Raji (cell line): ENCODE measurements around the gene BHLHA15.

Experiments used
- POLR2A ChIP-seq: IDR thresholded peaks from 2 replicates; pipeline ENCODE4 v1.6.1; 2011; ENCODE audit warnings: low read depth, low read length, control low read depth; ENCODE audit not compliant: insufficient read depth

BHLHA15 gene

DNA sequence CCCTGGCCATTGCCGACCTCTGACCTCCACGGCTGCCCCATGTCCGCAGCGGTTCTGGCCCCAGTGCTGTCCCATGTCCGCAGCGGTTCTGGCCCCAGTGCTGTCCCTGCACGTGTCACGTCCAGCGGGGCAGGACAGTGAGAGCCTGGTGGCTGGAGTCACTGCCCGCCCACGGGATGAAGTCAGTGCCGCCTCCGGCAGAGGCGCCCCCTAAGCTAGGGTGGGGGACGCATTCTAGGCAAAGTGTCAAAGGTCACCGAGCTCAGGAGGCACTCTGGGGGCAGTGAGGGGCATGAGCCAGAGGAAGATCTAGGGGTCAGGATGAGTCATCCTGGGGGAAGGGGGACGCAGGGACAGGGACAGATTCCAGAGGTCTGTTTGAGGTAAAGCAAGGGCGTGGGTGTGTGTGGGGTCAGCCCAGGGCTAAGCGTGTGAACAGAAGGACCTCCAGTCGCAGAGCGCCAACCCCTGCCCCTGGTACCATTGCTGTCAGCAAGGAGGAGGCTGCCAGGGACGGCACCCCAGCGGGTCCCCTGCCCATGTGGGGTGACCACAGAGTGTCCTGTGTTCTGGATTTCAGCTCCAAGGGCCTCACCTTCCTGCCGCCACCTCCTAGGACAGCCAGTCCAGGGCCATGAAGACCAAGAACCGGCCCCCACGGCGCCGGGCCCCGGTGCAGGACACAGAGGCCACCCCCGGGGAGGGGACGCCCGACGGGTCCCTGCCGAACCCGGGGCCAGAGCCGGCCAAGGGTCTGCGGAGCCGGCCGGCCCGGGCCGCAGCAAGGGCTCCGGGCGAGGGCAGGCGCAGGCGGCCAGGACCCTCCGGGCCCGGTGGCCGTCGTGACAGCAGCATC lies 665 bp downstream of the BHLHA15 start:
- TF ChIP-seq POLR2A = no peak

DNA sequence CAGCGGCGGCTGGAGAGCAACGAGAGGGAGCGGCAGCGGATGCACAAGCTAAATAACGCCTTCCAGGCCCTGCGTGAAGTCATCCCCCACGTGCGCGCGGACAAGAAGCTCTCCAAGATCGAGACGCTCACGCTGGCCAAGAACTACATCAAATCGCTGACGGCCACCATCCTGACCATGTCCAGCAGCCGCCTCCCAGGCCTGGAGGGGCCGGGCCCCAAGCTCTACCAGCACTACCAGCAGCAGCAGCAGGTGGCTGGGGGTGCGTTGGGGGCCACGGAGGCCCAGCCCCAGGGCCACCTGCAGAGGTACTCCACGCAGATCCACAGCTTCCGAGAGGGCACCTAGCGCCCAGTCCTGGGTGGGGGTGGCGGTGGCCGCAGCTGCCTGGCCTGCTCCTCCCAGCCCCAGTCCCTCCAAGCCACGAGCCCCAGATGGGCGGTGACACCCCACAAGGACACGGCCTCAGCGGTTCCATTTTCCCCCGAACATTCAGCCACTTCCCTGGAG lies 1.3 kb downstream of the BHLHA15 start:
- TF ChIP-seq POLR2A = no peak

DNA sequence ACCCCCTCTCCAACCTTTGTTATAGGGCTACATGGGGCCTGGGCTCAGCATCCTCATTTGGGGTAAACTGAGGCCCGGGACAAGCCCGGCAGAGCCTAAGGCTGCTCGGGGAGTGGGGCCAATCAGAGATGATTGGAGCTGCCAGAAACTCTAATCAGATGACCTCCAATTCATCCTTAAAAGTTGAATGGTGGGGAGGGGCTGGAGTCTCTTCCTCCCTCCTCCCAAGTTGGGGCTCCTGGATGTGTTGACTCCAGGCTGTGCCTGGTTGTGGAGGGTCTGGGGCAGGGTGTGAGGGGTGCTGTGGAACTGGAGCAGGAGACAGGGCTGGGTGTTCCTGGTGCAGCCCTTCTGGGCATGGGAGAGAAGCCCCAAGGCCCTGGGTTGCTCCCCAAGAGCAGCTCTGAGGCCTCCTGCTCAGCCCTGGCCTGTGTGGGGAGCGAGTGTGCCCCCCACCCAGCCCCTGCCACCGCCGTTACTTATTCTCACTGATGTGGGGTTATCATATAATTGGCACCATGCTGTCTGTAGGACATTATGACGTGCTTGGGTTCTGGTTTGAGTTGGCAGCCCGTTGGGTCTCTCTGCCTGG lies 2.2 kb downstream of the BHLHA15 start:
- TF ChIP-seq POLR2A = no peak

DNA sequence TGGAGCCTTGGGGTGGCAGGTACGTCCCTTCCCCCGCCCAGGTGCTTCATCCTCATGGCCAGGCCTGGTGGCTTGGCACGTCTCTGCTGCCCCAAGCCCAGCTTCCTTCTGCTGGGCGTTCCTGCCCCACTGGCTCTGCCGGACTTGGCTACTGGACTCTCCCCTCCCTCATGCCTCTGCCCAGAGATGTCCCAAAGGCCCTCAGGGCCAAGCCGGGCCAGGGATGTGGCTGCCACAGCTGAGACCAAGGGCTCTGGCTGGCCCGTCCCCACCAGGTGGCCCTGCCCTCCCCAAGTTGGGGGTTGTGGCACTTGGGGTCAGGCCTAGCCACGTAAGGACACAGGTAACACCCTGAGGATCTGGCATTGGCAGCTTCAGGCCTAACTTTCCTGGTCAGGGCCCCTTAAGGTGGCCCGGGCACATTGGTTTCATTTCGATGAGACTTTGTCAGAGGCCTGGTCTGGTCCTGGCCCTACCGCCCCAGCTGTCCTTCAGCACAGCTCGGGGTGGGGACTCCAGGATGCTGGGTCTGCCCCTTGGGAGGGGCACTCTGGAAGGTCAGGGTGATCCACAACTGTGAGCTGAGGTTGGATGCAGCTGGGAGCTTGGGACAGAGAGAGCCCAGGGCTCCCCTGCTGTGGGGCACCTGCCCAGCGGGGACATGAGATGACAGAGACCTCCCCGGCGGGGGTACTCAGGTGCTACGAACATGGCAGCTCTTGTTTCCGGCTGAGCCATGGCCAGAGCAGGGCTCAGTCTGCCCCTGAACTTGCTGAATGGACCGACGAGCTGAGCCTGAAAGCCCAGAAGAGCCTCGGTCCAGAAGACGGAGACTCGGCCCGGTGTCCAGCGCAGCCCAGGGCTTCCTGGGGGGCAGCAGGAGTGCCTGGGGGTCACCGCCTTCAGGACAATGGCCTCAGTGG lies 2.9 kb downstream of the BHLHA15 start:
- no peak for TF ChIP-seq POLR2A

DNA sequence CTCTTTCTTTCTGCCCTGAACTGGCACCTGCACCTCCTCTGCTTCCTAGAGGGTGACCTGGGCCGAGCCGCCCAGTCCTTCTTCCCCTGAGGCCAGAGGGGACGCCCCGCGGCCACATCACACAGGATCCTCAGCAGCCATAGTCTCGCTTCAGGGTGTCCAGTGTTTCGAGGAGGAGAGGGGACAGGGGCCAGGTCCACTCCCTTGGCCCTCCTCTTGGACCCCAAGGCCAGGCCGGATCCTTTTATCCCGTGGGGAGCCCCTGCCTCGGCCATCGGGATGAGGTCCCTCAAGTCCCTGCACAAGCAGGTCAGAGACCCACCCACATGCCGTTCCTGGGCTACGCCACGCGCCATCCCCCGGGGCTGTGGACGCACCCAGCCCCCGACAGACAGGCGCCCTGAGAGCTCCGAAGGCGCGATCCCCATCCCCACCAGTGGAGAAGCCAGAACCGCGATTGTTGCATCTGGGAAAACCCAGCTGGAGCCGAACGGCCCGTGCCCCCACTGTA lies 3.6 kb downstream of the BHLHA15 start:
- TF ChIP-seq POLR2A = no peak

DNA sequence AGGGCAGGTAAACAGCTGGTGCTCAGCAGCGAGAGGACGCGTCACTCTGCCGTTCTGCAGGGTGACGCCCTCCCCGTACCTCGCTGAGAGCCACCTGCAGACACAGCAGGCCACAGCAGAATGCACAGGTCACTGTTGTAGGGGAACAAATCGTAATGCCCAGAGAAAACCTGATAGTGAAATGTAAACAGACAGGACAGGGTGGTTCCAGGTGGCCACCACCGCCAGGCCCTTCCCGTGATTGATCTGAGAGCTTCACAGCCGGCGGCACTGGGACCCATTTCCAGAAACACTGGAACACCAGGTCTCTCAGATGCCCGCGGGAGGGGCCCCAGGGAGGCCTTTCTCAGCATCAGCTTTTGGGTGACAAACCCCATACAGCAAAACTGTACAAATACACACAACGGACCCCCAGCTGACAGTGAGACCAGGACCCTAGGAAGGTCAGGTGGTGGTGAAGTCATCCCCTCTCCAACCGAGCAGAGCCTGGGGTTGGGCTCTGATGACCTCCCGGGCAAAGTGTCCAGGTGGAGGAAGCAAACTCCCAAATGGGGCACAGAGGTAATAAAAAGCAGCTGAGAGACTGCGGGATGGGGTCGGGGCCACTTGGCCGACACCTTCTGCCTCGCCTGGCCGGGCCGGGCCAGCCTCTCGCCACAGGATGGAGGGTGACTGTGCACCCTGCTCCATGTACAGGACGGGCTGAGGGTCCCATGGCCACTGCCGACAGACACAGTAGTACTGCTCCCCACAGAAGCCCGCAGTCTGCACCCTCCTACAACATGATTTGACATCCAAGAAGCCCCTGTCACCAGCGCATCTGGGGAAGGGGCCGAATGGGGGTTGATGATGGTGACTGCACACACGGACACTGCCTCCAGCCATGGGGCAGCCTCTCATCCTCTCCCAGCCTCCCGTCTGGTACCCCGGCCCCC lies 4.6 kb downstream of the BHLHA15 start:
- no peak for TF ChIP-seq POLR2A

DNA sequence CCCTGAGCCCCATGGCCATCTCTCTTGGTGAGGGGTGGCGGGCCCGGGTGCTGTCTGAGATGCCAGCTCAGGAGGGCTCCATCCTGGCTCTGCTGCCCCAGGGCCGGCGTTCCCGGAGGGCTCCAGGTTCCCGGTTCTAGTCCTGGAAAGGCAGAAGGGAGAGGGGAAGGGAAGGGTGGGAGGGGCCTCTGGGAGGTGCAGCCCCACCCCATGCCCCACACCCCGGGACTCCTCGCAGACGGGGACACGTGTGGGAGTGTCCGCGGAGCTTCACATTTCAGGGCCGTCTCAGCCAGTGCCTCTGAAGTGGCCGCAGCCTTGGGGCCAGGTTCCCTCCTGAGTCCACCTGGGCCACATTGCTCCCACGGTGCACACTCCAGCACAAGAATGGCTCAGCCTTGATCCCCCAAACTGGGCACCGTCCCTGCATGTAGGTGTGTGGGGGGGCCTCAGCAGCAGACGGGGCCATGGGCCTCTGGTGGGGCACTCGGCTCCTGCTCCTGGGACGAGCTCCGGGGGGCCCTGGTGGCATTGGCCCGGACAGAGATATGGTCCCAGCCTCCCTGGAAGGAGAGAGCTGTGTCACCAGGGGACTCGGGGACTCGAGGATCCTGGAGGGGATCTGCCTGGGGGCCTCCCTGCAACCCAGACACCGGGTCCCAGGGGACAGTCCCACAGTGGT lies 5.8 kb downstream of the BHLHA15 start:
- TF ChIP-seq POLR2A = no peak

DNA sequence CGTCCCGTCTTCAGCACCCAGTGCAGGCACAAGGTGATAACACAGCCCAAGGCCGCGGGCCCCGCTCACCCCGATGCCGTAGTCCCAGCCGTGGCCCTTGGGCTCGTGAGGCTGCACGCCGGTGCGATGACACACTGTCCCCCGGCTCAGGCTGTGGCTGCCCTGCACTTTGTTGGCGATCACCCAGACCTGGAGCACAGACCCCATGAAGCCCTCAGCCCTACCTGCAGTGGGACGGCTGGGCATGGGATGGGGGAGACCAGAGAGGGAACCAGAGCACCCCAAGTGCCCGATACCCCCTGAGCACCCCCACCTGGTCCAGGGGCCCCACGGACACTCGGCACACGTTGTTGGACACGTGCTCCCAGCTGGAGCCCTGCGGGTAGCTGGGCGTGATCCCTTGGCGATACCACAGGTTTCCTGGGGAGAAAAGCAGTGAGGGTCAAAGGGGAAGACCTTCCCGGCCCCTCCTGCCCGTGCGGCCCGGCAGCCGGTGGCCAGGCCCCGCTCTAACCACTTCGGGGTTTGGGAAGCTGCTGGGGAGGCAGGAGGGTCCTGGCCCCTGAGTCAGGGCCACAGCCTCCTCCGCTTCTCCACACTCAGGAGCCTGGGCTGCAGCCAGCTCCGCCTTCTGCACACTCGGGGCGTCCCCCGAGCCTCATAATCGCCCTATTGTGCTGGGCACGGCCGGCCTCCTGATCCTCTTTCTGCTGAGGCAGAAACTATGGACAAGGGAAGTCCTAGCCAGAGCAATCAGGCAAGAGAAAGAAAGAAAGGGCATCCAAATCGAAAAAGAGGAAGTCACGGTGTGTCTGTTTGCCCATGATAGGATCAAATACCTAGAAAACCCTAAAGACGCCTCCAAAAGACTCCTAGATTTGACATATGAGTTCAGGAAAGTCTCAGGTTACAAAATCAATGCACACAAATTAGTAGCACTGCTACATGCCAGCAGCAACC lies 6.7 kb downstream of the BHLHA15 start:
- no peak for TF ChIP-seq POLR2A

DNA sequence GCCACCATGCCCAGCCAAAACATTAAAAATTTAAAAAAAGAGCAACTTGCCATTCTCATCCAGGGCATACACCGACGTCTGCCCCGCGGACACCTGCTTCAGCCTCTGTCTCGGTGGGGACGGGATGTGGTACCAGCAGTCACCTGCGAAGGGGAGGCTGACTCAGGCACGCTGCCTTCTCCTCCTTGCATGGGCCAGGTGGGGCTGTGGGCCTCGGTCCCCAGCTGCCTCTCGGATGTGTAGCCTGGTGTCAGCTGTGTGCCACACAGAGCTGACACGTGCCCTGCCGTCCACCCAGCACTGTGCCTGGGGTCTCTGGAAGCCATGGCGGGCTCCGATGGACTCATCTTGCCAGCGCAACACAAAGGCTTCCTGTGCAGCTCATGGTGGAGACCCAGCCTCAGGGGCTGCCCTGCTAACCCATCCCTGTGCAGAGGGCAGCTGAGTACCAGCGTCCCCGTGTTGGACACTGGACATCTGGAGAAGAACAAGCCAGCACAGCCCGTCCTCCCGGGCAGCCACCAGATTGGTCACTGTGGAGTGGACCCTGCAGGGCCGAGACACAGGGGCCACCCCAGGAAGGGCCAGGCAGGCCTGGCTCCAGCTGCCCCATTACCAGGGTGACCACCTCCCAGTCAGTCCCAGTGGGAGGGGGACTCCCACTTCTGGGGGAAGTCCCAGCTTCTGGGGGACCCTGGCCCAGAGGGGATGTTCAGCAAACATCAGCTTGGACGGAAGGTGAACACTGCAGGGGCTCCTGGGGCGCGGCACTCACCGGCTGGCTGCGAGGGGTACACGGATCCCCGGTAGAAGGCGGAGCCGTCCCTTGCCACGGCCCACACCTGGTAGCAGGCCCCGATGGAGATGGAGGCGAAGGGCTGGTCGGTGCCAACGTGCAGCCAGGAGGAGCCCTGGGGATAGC lies 10.6 kb downstream of the BHLHA15 start:
- TF ChIP-seq POLR2A = no peak

DNA sequence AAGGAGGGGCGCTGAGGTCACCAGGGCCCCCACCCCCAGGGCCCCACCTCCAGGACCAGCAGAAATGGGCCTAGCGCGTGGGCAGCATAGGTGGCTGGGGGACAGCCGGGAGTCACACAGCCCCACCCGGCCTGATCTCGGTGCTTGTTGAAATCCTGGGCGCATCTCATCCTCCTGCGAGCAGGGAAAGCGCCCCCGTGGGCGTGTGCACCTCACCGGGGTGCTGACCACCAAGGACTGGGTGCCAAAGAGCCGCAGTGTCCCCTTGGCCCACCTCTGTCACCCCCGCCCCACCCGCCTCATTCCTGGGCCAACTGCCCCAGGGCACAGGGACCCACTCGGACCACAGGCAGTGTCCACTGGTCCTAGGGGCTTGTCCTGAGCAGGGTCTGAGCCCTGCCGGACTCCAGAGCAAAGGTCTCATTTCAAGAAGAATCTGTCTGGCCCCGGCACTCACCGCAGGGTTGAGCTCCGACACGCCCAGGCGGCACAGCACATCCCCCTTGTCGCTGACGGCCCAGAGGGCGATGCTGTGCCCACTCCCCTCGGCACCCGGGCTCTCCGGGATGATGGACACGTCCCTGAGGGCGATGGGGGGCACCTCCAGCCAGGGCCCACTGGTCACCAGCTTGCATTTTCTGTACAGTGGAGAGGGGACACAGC lies 11.4 kb downstream of the BHLHA15 start:
- TF ChIP-seq POLR2A = no peak

DNA sequence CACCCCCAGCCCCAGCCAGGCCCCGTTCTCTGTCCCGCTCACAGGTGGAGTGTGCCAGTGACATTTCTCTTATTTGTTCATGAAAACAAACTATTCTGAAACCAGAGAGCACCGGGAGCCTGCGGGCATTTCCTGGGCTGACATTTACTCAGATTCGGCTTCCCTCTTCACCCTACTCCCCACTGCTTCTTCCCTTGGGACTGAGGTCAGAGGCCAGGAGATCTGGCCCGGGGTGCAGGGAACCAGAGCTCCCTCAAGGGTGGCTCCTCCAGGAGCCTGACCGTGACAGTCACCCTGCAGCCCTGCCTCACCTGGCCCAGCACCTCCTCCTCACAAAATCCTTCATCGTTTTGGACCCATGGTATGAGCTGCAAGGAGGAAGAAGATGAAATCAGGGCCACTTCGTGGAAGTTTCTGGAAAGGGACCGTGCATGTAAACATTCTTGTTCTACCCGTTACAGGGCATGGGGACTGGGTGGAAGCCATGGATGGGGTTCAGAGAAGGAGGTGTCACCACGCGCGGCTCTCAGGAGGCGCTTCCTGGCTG lies 12.2 kb downstream of the BHLHA15 start:
- no peak for TF ChIP-seq POLR2A
